GM23248 (cell line): ENCODE results near the gene MPPED1. TPM values are rescaled to one million over a fixed set of nuclear protein-coding genes. Genes with fewer than 3 reads are reported as not detected.

Experiments used
- DNase-seq: peaks from one replicate; pipeline ENCODE4 v3.0.0-alpha.2; 2015
- H2AFZ ChIP-seq: fragments of 200-600 bp; sonication (generic); 2 replicates; pipeline ENCODE4 v1.6.1; 2016; ENCODE audit warnings: antibody characterized with exemption
- H3F3A ChIP-seq: fragments of 200-600 bp; sonication (generic); 2 replicates; pipeline ENCODE4 v1.6.1; 2016; ENCODE audit warnings: mild to moderate bottlenecking, antibody characterized with exemption, mixed run types; ENCODE audit not compliant: insufficient read depth
- H3K27ac ChIP-seq: fragments of 200-600 bp; sonication (generic); 2 replicates; pipeline ENCODE4 v1.5.1; 2016; ENCODE audit warnings: mild to moderate bottlenecking
- H3K27me3 ChIP-seq: fragments of 200-600 bp; sonication (generic); replicated peaks from 2 replicates; pipeline ENCODE4 v1.6.1; 2016; ENCODE audit warnings: mild to moderate bottlenecking; ENCODE audit not compliant: insufficient read depth
- H3K36me3 ChIP-seq: fragments of 200-600 bp; sonication (generic); 2 replicates; pipeline ENCODE4 v1.6.1; 2016; ENCODE audit warnings: low read depth, mild to moderate bottlenecking
- H3K4me1 ChIP-seq: fragments of 200-600 bp; sonication (generic); 2 replicates; pipeline ENCODE4 v1.6.1; 2016; ENCODE audit warnings: mild to moderate bottlenecking; ENCODE audit not compliant: insufficient read depth
- H3K4me2 ChIP-seq: fragments of 200-600 bp; sonication (generic); one replicate; pipeline ENCODE4 v1.6.1; 2016; ENCODE audit warnings: mild to moderate bottlenecking; ENCODE audit not compliant: unreplicated experiment
- H3K4me3 ChIP-seq: fragments of 200-600 bp; sonication (generic); 2 replicates; pipeline ENCODE4 v1.5.1; 2016; ENCODE audit warnings: mild to moderate bottlenecking
- H3K79me2 ChIP-seq: fragments of 200-600 bp; sonication (generic); 2 replicates; pipeline ENCODE4 v1.6.1; 2016; ENCODE audit warnings: mild to moderate bottlenecking; ENCODE audit not compliant: insufficient read depth
- H3K9ac ChIP-seq: fragments of 200-600 bp; sonication (generic); 2 replicates; pipeline ENCODE4 v1.6.1; 2016; ENCODE audit warnings: mild to moderate bottlenecking
- H3K9me2 ChIP-seq: fragments of 200-600 bp; sonication (generic); 2 replicates; pipeline ENCODE4 v1.6.1; 2016; ENCODE audit warnings: mixed run types, mild to moderate bottlenecking, moderate library complexity; ENCODE audit not compliant: insufficient read depth
- H3K9me3 ChIP-seq: fragments of 200-600 bp; sonication (generic); one replicate; pipeline ENCODE4 v1.6.1; 2017; ENCODE audit warnings: low read depth
- H4K20me1 ChIP-seq: fragments of 200-600 bp; sonication (generic); 2 replicates; pipeline ENCODE4 v1.6.0; 2016; ENCODE audit not compliant: insufficient read depth
- EZH2 ChIP-seq: fragments of 200-600 bp; sonication (generic); IDR thresholded peaks from 2 replicates; pipeline ENCODE4 v1.6.1; 2018; ENCODE audit warnings: antibody characterized with exemption, mild to moderate bottlenecking; ENCODE audit not compliant: insufficient read depth, poor library complexity, severe bottlenecking
- EZH2phosphoT487 ChIP-seq: fragments of 200-600 bp; sonication (generic); IDR thresholded peaks from 2 replicates; pipeline ENCODE4 v1.6.1; 2018; ENCODE audit warnings: antibody characterized with exemption, moderate library complexity, mild to moderate bottlenecking, low read depth; ENCODE audit not compliant: insufficient read depth
- WGBS, 2 experiments: methylation state at CpG; one replicate each; pipeline ENCODE4 v1.1.6; 2015 to 2017; ENCODE audit warnings: low lambda C conversion rate in 2 of 2, low coverage in 1 of 2; ENCODE audit errors: missing lambda C conversion rate in 2 of 2; 5-methylcytosine and 5-hydroxymethylcytosine counted together
- in situ Hi-C: fragments of 300-500 bp; cut with MboI; formaldehyde crosslinking; loops from 2 replicates; pipeline ENCODE4 v1.15.0; 2020
- polyA plus RNA-seq: library from polyadenylated mRNA; unstranded; fragments of >200 nt; fragmentation: Nextera tagmentation; extraction: Ambion mirVana; gene quantifications from 2 replicates; pipeline ENCODE4 v1.2.1, GENCODE V29; 2016
- total RNA-seq: library from RNA; depleted of rRNA; stranded (reverse); fragments of >200 nt; shearing (Covaris generic); gene quantifications from 2 replicates; pipeline ENCODE4 v1.2.3, GENCODE V29; 2014

The MPPED1 gene
- total and polyA plus RNA-seq, 2 experiments from 2014 or later: not detected

DNA sequence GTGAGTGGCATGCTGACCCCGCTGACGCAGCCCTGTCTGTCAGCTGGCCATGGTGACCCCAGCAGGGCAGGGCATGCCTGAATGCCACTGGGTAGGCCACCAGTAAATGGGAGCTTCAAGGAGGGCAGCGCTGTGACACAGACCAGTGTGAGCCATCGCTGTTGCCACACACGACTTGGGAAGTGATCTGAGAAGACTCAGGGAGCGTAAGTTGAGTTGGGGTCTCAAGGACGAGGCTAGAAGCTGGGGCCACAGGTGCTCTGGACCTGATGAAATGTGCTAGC lies 28.2 kb downstream of the MPPED1 start:
- Histone ChIP-seq H2AFZ (no peak overlapping the region), H4K20me1 (no peaks in the 10 kb centered on the region), H3K4me2 (no peak overlapping the region), H3K36me3 (no peaks in the 10 kb centered on the region), H3K79me2 (no peaks in the 10 kb centered on the region), H3K27ac (no peak overlapping the region), H3K4me3 (no peak overlapping the region), H3F3A (no peaks in the 10 kb centered on the region), H3K9ac (no peak overlapping the region), H3K9me3 (no peaks in the 10 kb centered on the region), H3K27me3 (peaks cover 15% of the 10 kb centered on the region; the same call in 1 of the 2 replicates), H3K4me1 (no peaks in the 10 kb centered on the region), H3K9me2 (no peaks in the 10 kb centered on the region)
- 70 to 75% methylated on average over 7 of the region's 7 CpGs for WGBS, 2 experiments
- no peak for DNase-seq
- in situ Hi-C loops: no loop called here
- TF ChIP-seq EZH2phosphoT487 (no peak), EZH2 (no peak)

GRCh38 chr22:43440556-43440955 lies 28.7 kb downstream of the MPPED1 start:
- Histone ChIP-seq H2AFZ (no peak overlapping the region), H3K4me1 (no peaks in the 10 kb centered on the region), H3K4me2 (no peak overlapping the region), H3F3A (no peaks in the 10 kb centered on the region), H3K27ac (no peak overlapping the region), H3K9me3 (no peaks in the 10 kb centered on the region), H3K9ac (no peak overlapping the region), H3K27me3 (peaks cover 15% of the 10 kb centered on the region; the same call in 1 of the 2 replicates), H3K36me3 (no peaks in the 10 kb centered on the region), H4K20me1 (no peaks in the 10 kb centered on the region), H3K79me2 (no peaks in the 10 kb centered on the region), H3K9me2 (no peaks in the 10 kb centered on the region), H3K4me3 (no peak overlapping the region)
- TF ChIP-seq EZH2phosphoT487 (no peak), EZH2 (no peak)
- DNase-seq: no peak
- in situ Hi-C loops: no loop called here
- WGBS, 2 experiments: 71 to 74% methylated on average over 4 of the region's 4 CpGs

DNA sequence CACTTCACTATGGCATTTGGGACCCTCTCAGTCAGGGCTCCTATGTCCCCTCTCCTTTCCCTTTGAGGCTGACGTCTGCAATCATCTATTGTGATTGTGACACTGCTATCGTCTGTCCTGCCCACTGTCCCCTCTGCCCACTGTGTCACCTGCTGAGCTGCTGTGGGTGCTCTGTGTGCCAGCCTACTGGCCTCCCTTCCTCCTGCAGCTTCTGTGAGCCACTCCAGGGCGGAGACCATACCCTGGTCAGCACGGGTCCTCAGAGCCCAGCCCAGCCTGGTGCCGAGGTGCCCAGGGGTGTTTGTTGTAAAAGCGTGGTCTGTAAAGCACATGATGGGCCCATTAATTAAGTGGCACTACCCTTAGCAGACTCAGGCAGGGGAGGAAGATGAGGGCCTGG lies 29.4 kb downstream of the MPPED1 start:
- H3K79me2 ChIP-seq: no peaks in the 10 kb centered on the region
- no peak for DNase-seq
- H3F3A ChIP-seq: no peaks in the 10 kb centered on the region
- H3K9me3 ChIP-seq: no peaks in the 10 kb centered on the region
- H3K27me3 ChIP-seq: peaks cover 15% of the 10 kb centered on the region; the same call in 1 of the 2 replicates
- no peaks in the 10 kb centered on the region for H4K20me1 ChIP-seq
- H3K9ac ChIP-seq: no peak overlapping the region
- H3K4me1 ChIP-seq: no peaks in the 10 kb centered on the region
- H2AFZ ChIP-seq: no peak overlapping the region
- no peak overlapping the region for H3K4me2 ChIP-seq
- no peak overlapping the region for H3K4me3 ChIP-seq
- no peak overlapping the region for H3K27ac ChIP-seq
- H3K9me2 ChIP-seq: no peaks in the 10 kb centered on the region
- WGBS, 2 experiments: 23 to 41% methylated on average over 6 of the region's 6 CpGs
- TF ChIP-seq EZH2phosphoT487 (no peak), EZH2 (no peak)
- in situ Hi-C loops: no loop called here
- H3K36me3 ChIP-seq: no peaks in the 10 kb centered on the region

DNA sequence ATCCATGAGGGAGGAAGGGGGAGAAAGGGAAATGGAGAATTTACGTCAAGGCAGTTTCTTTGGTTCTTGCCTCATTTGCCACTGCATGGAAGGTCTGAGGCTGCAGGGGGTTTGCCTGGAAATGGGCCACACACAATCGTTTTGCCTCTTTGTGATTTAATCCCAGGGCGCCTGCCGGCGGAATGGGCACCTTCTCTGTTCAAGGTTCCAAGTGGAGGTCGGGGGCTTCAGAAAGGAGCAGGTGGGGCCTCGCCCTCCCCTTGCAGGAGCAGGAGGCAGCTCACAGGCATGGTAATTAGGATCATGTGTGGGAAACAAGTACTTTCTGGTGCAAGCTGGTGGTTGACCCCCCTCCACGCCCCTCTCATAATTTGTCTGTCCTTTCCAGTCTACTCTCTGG lies 29.9 kb downstream of the MPPED1 start:
- Histone ChIP-seq H3K4me3 (no peak overlapping the region), H3K27ac (no peak overlapping the region), H3K27me3 (peaks cover 15% of the 10 kb centered on the region; the same call in 1 of the 2 replicates), H3F3A (no peaks in the 10 kb centered on the region), H3K4me1 (no peaks in the 10 kb centered on the region), H2AFZ (no peak overlapping the region), H4K20me1 (no peaks in the 10 kb centered on the region), H3K4me2 (no peak overlapping the region), H3K36me3 (no peaks in the 10 kb centered on the region), H3K9me2 (no peaks in the 10 kb centered on the region), H3K9me3 (no peaks in the 10 kb centered on the region), H3K79me2 (no peaks in the 10 kb centered on the region), H3K9ac (no peak overlapping the region)
- TF ChIP-seq EZH2 (no peak), EZH2phosphoT487 (no peak)
- in situ Hi-C loops: no loop called here
- WGBS, 2 experiments: 8 to 18% methylated on average over 8 of the region's 8 CpGs
- no peak for DNase-seq

GRCh38 chr22:43442386-43443151 lies 30.8 kb downstream of the MPPED1 start:
- H3K9me3 ChIP-seq: no peaks in the 10 kb centered on the region
- H4K20me1 ChIP-seq: no peaks in the 10 kb centered on the region
- TF ChIP-seq EZH2 (no peak), EZH2phosphoT487 (no peak)
- H3F3A ChIP-seq: no peaks in the 10 kb centered on the region
- no peaks in the 10 kb centered on the region for H3K4me1 ChIP-seq
- H2AFZ ChIP-seq: no peak overlapping the region
- 41 to 50% methylated on average over 16 of the region's 16 CpGs for WGBS, 2 experiments
- H3K27me3 ChIP-seq: 0 out of 2 replicates have a peak, but pooled peaks cover 15% of the 10 kb centered on the region
- no peaks in the 10 kb centered on the region for H3K9me2 ChIP-seq
- no peaks in the 10 kb centered on the region for H3K36me3 ChIP-seq
- no peaks in the 10 kb centered on the region for H3K79me2 ChIP-seq
- H3K4me2 ChIP-seq: no peak overlapping the region
- no peak overlapping the region for H3K4me3 ChIP-seq
- DNase-seq: no peak
- H3K27ac ChIP-seq: no peak overlapping the region
- in situ Hi-C loops: no loop called here
- H3K9ac ChIP-seq: no peak overlapping the region
